ENCODE results near the gene ACER3.
"Not testable (repeated sequence)": the region's sequence is repeated elsewhere in the genome, so short reads cannot be mapped to it uniquely, and the experiment has no call there.

Gene ACER3

GRCh38 chr11:76939219-76939631 lies 78.5 kb downstream of the ACER3 start:
- no peak for DNase-seq

- DNase-seq: no peak
Measured at GRCh38 chr11:76944225-76944624, 83.5 kb downstream of the ACER3 start.

- DNase-seq: no peak
Measured at GRCh38 chr11:76946223-76946622, 85.5 kb downstream of the ACER3 start.

GRCh38 chr11:76947190-76947589 lies 86.5 kb downstream of the ACER3 start:
- DNase-seq: no peak

GRCh38 chr11:76947800-76948199 lies 87.1 kb downstream of the ACER3 start:
- no peak for DNase-seq

- no peak for DNase-seq
Measured at GRCh38 chr11:76955459-76956114, 94.9 kb downstream of the ACER3 start.

- no peak for DNase-seq
Measured at GRCh38 chr11:76962583-76963416, 102.1 kb downstream of the ACER3 start.

- not testable (repeated sequence) for DNase-seq
Measured at GRCh38 chr11:76963417-76964168, 102.9 kb downstream of the ACER3 start.

- DNase-seq: no peak
Measured at GRCh38 chr11:76972051-76972450, 111.3 kb downstream of the ACER3 start.

GRCh38 chr11:76974179-76974891 lies 113.6 kb downstream of the ACER3 start:
- no peak for DNase-seq

GRCh38 chr11:76975513-76975912 lies 114.8 kb downstream of the ACER3 start:
- DNase-seq: no peak

- DNase-seq: no peak
Measured at GRCh38 chr11:76977791-76978190, 117.1 kb downstream of the ACER3 start.

- DNase-seq: no peak
Measured at GRCh38 chr11:76978239-76978638, 117.5 kb downstream of the ACER3 start.

GRCh38 chr11:76978818-76979217 lies 118.1 kb downstream of the ACER3 start:
- DNase-seq: no peak

GRCh38 chr11:76980196-76980595 lies 119.5 kb downstream of the ACER3 start:
- no peak for DNase-seq

- no peak for DNase-seq
Measured at GRCh38 chr11:76984743-76985142, 124.0 kb downstream of the ACER3 start.

- DNase-seq: no peak
Measured at GRCh38 chr11:76987203-76987602, 126.5 kb downstream of the ACER3 start.

GRCh38 chr11:76990628-76991027 lies 129.9 kb downstream of the ACER3 start:
- DNase-seq: no peak

- DNase-seq: no peak
Measured at GRCh38 chr11:76995081-76995576, 134.4 kb downstream of the ACER3 start.

- DNase-seq: no peak
Measured at GRCh38 chr11:76997512-76997911, 136.8 kb downstream of the ACER3 start.

- no peak for DNase-seq
Measured at GRCh38 chr11:76999597-76999996, 138.9 kb downstream of the ACER3 start.

- DNase-seq: no peak
Measured at GRCh38 chr11:77001613-77002012, 140.9 kb downstream of the ACER3 start.

GRCh38 chr11:77002776-77003175 lies 142.1 kb downstream of the ACER3 start:
- no peak for DNase-seq
